ENCODE measurements around the gene CPPED1. TPM values are rescaled to one million over a fixed set of nuclear protein-coding genes. Genes with fewer than 3 reads are reported as not detected.
"Not testable (repeated sequence)": the region's sequence is repeated elsewhere in the genome, so short reads cannot be mapped to it uniquely, and the experiment has no call there.

CPPED1 gene
- total RNA-seq, 1 donor from 2014 or later = 26.1 TPM

- ATAC-seq = peak; percentile 50
Measured at GRCh38 chr16:12801511-12802042, 2.1 kb downstream of the CPPED1 start.

GRCh38 chr16:12800817-12801216, 2.9 kb downstream of the CPPED1 start:
- ATAC-seq = no peak

GRCh38 chr16:12799996-12800395, 3.7 kb downstream of the CPPED1 start:
- ATAC-seq = not testable (repeated sequence)

GRCh38 chr16:12798846-12799245, 4.8 kb downstream of the CPPED1 start:
- no peak for ATAC-seq

GRCh38 chr16:12798171-12798570, 5.5 kb downstream of the CPPED1 start:
- no peak for ATAC-seq

- no peak for ATAC-seq
Measured at GRCh38 chr16:12796498-12796897, 7.2 kb downstream of the CPPED1 start.

- no peak for ATAC-seq
Measured at GRCh38 chr16:12794486-12795387, 8.9 kb downstream of the CPPED1 start.

GRCh38 chr16:12793865-12794240, 9.8 kb downstream of the CPPED1 start:
- no peak for ATAC-seq

- no peak for ATAC-seq
Measured at GRCh38 chr16:12793120-12793864, 10.4 kb downstream of the CPPED1 start.

GRCh38 chr16:12792528-12792927, 11.2 kb downstream of the CPPED1 start:
- ATAC-seq = not testable (repeated sequence)

GRCh38 chr16:12791340-12791739, 12.3 kb downstream of the CPPED1 start:
- ATAC-seq = no peak

GRCh38 chr16:12788758-12789157, 14.9 kb downstream of the CPPED1 start:
- no peak for ATAC-seq

GRCh38 chr16:12786081-12786480, 17.6 kb downstream of the CPPED1 start:
- ATAC-seq = no peak

GRCh38 chr16:12784076-12784475, 19.6 kb downstream of the CPPED1 start:
- no peak for ATAC-seq

- no peak for ATAC-seq
Measured at GRCh38 chr16:12781777-12782176, 21.9 kb downstream of the CPPED1 start.

- ATAC-seq = no peak
Measured at GRCh38 chr16:12780467-12780866, 23.2 kb downstream of the CPPED1 start.

GRCh38 chr16:12778726-12779125, 25.0 kb downstream of the CPPED1 start:
- ATAC-seq = no peak

GRCh38 chr16:12775656-12776236, 27.9 kb downstream of the CPPED1 start:
- ATAC-seq = no peak

GRCh38 chr16:12773221-12773620, 30.5 kb downstream of the CPPED1 start:
- ATAC-seq = no peak

- no peak for ATAC-seq
Measured at GRCh38 chr16:12771341-12771798, 32.3 kb downstream of the CPPED1 start.

GRCh38 chr16:12769525-12769924, 34.2 kb downstream of the CPPED1 start:
- no peak for ATAC-seq

GRCh38 chr16:12767897-12768296, 35.8 kb downstream of the CPPED1 start:
- no peak for ATAC-seq

GRCh38 chr16:12766853-12767252, 36.8 kb downstream of the CPPED1 start:
- ATAC-seq = no peak
